GM23338 (cell line): Measurements from ENCODE around the gene ATP5MK. TPM values are rescaled to one million over a fixed set of nuclear protein-coding genes. Genes with fewer than 3 reads are reported as not detected.

ENCODE experiments used
- ATAC-seq: fragments of 200-7000 bp; cut with Tn5 transposase; 3 replicates; pipeline ENCODE4 v1.9.1; 2020
- DNase-seq: peaks from one replicate; pipeline ENCODE4 v3.0.0-alpha.2; 2015; ENCODE audit warnings: low spot score
- H2AFZ ChIP-seq: fragments of 200-600 bp; sonication (generic); 2 replicates; pipeline ENCODE4 v1.8.0; 2016; ENCODE audit warnings: antibody characterized with exemption, mild to moderate bottlenecking, moderate library complexity
- H3F3A ChIP-seq: fragments of 200-600 bp; sonication (generic); replicated peaks from 2 replicates; pipeline ENCODE4 v1.8.0; 2017; ENCODE audit warnings: antibody characterized with exemption, mixed run types, low read depth
- H3K27ac ChIP-seq: fragments of 200-600 bp; sonication (generic); 2 replicates; pipeline ENCODE4 v1.6.1; 2016; ENCODE audit warnings: low read depth
- H3K27me3 ChIP-seq: fragments of 200-600 bp; sonication (generic); 2 replicates; pipeline ENCODE4 v1.8.0; 2016; ENCODE audit warnings: mild to moderate bottlenecking, mixed run types, moderate library complexity; ENCODE audit not compliant: insufficient read depth
- H3K36me3 ChIP-seq: fragments of 200-600 bp; sonication (generic); 2 replicates; pipeline ENCODE4 v1.8.0; 2016; ENCODE audit warnings: mild to moderate bottlenecking; ENCODE audit not compliant: insufficient read depth
- H3K4me1 ChIP-seq: fragments of 200-600 bp; sonication (generic); 2 replicates; pipeline ENCODE4 v1.8.0; 2016; ENCODE audit warnings: mild to moderate bottlenecking, moderate library complexity; ENCODE audit not compliant: insufficient read depth
- H3K4me2 ChIP-seq: fragments of 200-600 bp; sonication (generic); 2 replicates; pipeline ENCODE4 v1.7.1; 2017; ENCODE audit warnings: mixed run types
- H3K4me3 ChIP-seq: fragments of 200-600 bp; sonication (generic); 2 replicates; pipeline ENCODE4 v1.6.1; 2016; ENCODE audit warnings: mixed run types
- H3K79me2 ChIP-seq: fragments of 200-600 bp; sonication (generic); replicated peaks from 2 replicates; pipeline ENCODE4 v1.8.0; 2017; ENCODE audit warnings: mild to moderate bottlenecking; ENCODE audit not compliant: insufficient read depth
- H3K9me2 ChIP-seq: fragments of 200-600 bp; sonication (generic); 2 replicates; pipeline ENCODE4 v1.8.0; 2017; ENCODE audit not compliant: insufficient read depth
- H4K20me1 ChIP-seq: fragments of 200-600 bp; sonication (generic); replicated peaks from 2 replicates; pipeline ENCODE4 v1.8.0; 2017; ENCODE audit warnings: mild to moderate bottlenecking; ENCODE audit not compliant: insufficient read depth
- H3K27ac Mint-ChIP-seq: 2 replicates; pipeline ENCODE4 v1.8.0; 2020; ENCODE audit warnings: inconsistent platforms, mild to moderate bottlenecking, moderate library complexity, mixed read lengths
- H3K27me3 Mint-ChIP-seq: 3 replicates; pipeline ENCODE4 v1.8.0; 2022; ENCODE audit warnings: low read depth, mild to moderate bottlenecking, moderate library complexity, mixed read lengths, inconsistent platforms; ENCODE audit not compliant: insufficient read depth, poor library complexity
- H3K36me3 Mint-ChIP-seq: 3 replicates; pipeline ENCODE4 v1.8.0; 2021; ENCODE audit warnings: low read depth, mild to moderate bottlenecking, inconsistent platforms, moderate library complexity, mixed read lengths
- H3K4me1 Mint-ChIP-seq: 3 replicates; pipeline ENCODE4 v1.8.0; 2020; ENCODE audit warnings: mild to moderate bottlenecking, inconsistent platforms, mixed read lengths
- H3K4me3 Mint-ChIP-seq: 3 replicates; pipeline ENCODE4 v1.8.0; 2021; ENCODE audit warnings: moderate library complexity, mild to moderate bottlenecking, inconsistent platforms, mixed read lengths
- H3K9me3 Mint-ChIP-seq: 3 replicates; pipeline ENCODE4 v1.8.0; 2020; ENCODE audit warnings: moderate library complexity, mild to moderate bottlenecking, inconsistent platforms, mixed read lengths
- CREB1 ChIP-seq: fragments of 250-450 bp; sonication (Bioruptor Pico); IDR thresholded peaks from 2 replicates; pipeline ENCODE4 v1.5.0; 2020; ENCODE audit warnings: low read depth, mild to moderate bottlenecking, moderate library complexity
- ETS1 ChIP-seq: IDR thresholded peaks from 2 replicates; pipeline ENCODE4 v1.6.1; 2016; ENCODE audit warnings: antibody characterized with exemption
- EZH2phosphoT487 ChIP-seq: fragments of 200-600 bp; sonication (generic); IDR thresholded peaks from one replicate; pipeline ENCODE4 v1.8.1; 2018; ENCODE audit warnings: antibody characterized with exemption; ENCODE audit not compliant: unreplicated experiment
- JUNB ChIP-seq: IDR thresholded peaks from one replicate; pipeline ENCODE4 v1.6.1; 2016; ENCODE audit warnings: antibody characterized with exemption; ENCODE audit not compliant: unreplicated experiment
- REST ChIP-seq: IDR thresholded peaks from one replicate; pipeline ENCODE4 v1.6.1; 2018; ENCODE audit warnings: antibody characterized with exemption; ENCODE audit not compliant: unreplicated experiment
- STAT1 ChIP-seq: IDR thresholded peaks from one replicate; pipeline ENCODE4 v1.6.1; 2016; ENCODE audit warnings: antibody characterized with exemption; ENCODE audit not compliant: unreplicated experiment
- ZNF114 ChIP-seq: fragments of 250-450 bp; sonication (Bioruptor Pico); IDR thresholded peaks from 2 replicates; pipeline ENCODE4 v1.5.0; 2020; ENCODE audit warnings: mild to moderate bottlenecking, moderate library complexity
- ZNF462 ChIP-seq: fragments of 250-450 bp; sonication (Bioruptor Pico); IDR thresholded peaks from 2 replicates; pipeline ENCODE4 v1.5.0; 2020; ENCODE audit warnings: mild to moderate bottlenecking, moderate library complexity
- polyA plus RNA-seq: library from polyadenylated mRNA; unstranded; fragments of >200 nt; fragmentation: Nextera tagmentation; extraction: Ambion mirVana; gene quantifications from 2 replicates; pipeline ENCODE4 v1.2.1, GENCODE V29; 2016
- total RNA-seq: library from RNA; depleted of rRNA; stranded (reverse); fragments of >200 nt; shearing (Covaris generic); gene quantifications from 2 replicates; pipeline ENCODE4 v1.2.3, GENCODE V29; 2014

The ATP5MK gene
- total and polyA plus RNA-seq, 2 experiments from 2014 or later, result 227 to 1,139 TPM

- ATAC-seq (no peak), DNase-seq (no peak)
- peaks cover 70% of the 10 kb centered on the region for H3K36me3 Mint-ChIP-seq
- H3K4me3 ChIP-seq, result peak overlapping the region; percentile 80
- H3K27me3 ChIP-seq, result no peaks in the 10 kb centered on the region
- peak overlapping the region; percentile 98 for H3K4me3 Mint-ChIP-seq
- no peaks in the 10 kb centered on the region for H3F3A ChIP-seq
- H3K9me2 ChIP-seq, result no peaks in the 10 kb centered on the region
- no peak for TF ChIP-seq EZH2phosphoT487
- no peak for TF ChIP-seq REST
- TF ChIP-seq ZNF114 (CRISPR knock-in tag), result no peak
- no peak for TF ChIP-seq STAT1
- TF ChIP-seq CREB1 (CRISPR knock-in tag), result no peak
- TF ChIP-seq ETS1, result no peak
- no peak for TF ChIP-seq ZNF462
- TF ChIP-seq JUNB, result no peak
- H3K27ac Mint-ChIP-seq, result peak overlapping the region; percentile 55; the same call in 1 of the 2 replicates
- peak overlapping the region; percentile 90 for H3K4me2 ChIP-seq
- peaks cover 19% of the 10 kb centered on the region; the same call in 1 of the 2 replicates for H4K20me1 ChIP-seq
- H2AFZ ChIP-seq, result no peak overlapping the region
- peaks cover 32% of the 10 kb centered on the region for H3K36me3 ChIP-seq
- no peaks in the 10 kb centered on the region; the same call in 1 of the 3 replicates for H3K9me3 Mint-ChIP-seq
- H3K4me1 Mint-ChIP-seq, result peaks cover 20% of the 10 kb centered on the region
- peaks cover 9% of the 10 kb centered on the region for H3K4me1 ChIP-seq
- H3K27me3 Mint-ChIP-seq, result peaks cover 4% of the 10 kb centered on the region
- H3K27ac ChIP-seq, result no peak overlapping the region
- peaks cover 56% of the 10 kb centered on the region for H3K79me2 ChIP-seq
These were observed 1.0 kb upstream of the ATP5MK start for GRCh38 chr10:103397191-103397825.
